Mesenchymal stem cell (in vitro differentiated cells and primary cell): ENCODE data around the gene PPIG.

Experiments used
- DNase-seq: peaks from one replicate; pipeline ENCODE4 v3.0.0-alpha.2; 2013
- H2AFZ ChIP-seq: one replicate; pipeline ENCODE4 v1.6.1; 2013; ENCODE audit warnings: low read depth, mild to moderate bottlenecking, control low read depth, inconsistent platforms, low read length, moderate library complexity
- H2AK5ac ChIP-seq: 2 replicates; pipeline ENCODE4 v1.6.1; 2013; ENCODE audit warnings: low read length, moderate library complexity, mild to moderate bottlenecking, inconsistent platforms; ENCODE audit not compliant: severe bottlenecking
- H2BK120ac ChIP-seq: one replicate; pipeline ENCODE4 v1.6.1; 2013; ENCODE audit warnings: low read depth, mild to moderate bottlenecking, inconsistent platforms, low read length, moderate library complexity
- H2BK12ac ChIP-seq, 2 experiments: one replicate each; pipeline ENCODE4 v1.6.1; 2013; ENCODE audit warnings: inconsistent platforms in 2 of 2, low read length in 2 of 2, mild to moderate bottlenecking in 2 of 2, moderate library complexity in 2 of 2, control low read depth in 1 of 2
- H2BK15ac ChIP-seq: one replicate; pipeline ENCODE4 v1.6.1; 2013; ENCODE audit warnings: mild to moderate bottlenecking, low read depth, inconsistent platforms; ENCODE audit not compliant: poor library complexity, severe bottlenecking
- H2BK5ac ChIP-seq: 2 replicates; pipeline ENCODE4 v1.6.1; 2013; ENCODE audit warnings: low read depth, mild to moderate bottlenecking, low read length, control low read depth, inconsistent platforms; ENCODE audit not compliant: poor library complexity, severe bottlenecking
- H3K14ac ChIP-seq, 2 experiments: one replicate each; pipeline ENCODE4 v1.6.1; 2013; ENCODE audit warnings: inconsistent platforms in 2 of 2, low read length in 2 of 2, control low read depth in 1 of 2, mild to moderate bottlenecking in 1 of 2, moderate library complexity in 1 of 2
- H3K18ac ChIP-seq, 2 experiments: one replicate each; pipeline ENCODE4 v1.6.1; 2013; ENCODE audit warnings: inconsistent platforms in 2 of 2, low read length in 2 of 2, control low read depth in 1 of 2, low read depth in 1 of 2, mild to moderate bottlenecking in 1 of 2
- H3K23ac ChIP-seq, 2 experiments: one replicate each; pipeline ENCODE4 v1.6.1; 2013; ENCODE audit warnings: inconsistent platforms in 2 of 2, low read length in 2 of 2, mild to moderate bottlenecking in 2 of 2, moderate library complexity in 2 of 2, control low read depth in 1 of 2
- H3K27ac ChIP-seq: 2 replicates; pipeline ENCODE4 v1.5.1; 2013; ENCODE audit warnings: mild to moderate bottlenecking, moderate library complexity, low read length, control low read depth, inconsistent platforms; ENCODE audit not compliant: poor library complexity, severe bottlenecking
- H3K27me3 ChIP-seq, 2 experiments: 2 replicates each; pipeline versions ENCODE4 v1.6.1 to v1.7.0; 2013; ENCODE audit warnings: low read length in 2 of 2, mild to moderate bottlenecking in 2 of 2, moderate library complexity in 2 of 2, control low read depth in 1 of 2, inconsistent platforms in 1 of 2; ENCODE audit not compliant: control insufficient read depth in 1 of 2, insufficient read depth in 1 of 2
- H3K36me3 ChIP-seq, 2 experiments: 2 replicates each; pipeline versions ENCODE4 v1.6.1 to v1.7.0; 2013; ENCODE audit warnings: low read length in 2 of 2, control low read depth in 1 of 2, inconsistent platforms in 1 of 2, low read depth in 1 of 2, mild to moderate bottlenecking in 1 of 2; ENCODE audit not compliant: insufficient read depth in 2 of 2, control insufficient read depth in 1 of 2
- H3K4ac ChIP-seq, 2 experiments: one replicate each; pipeline ENCODE4 v1.6.1; 2013; ENCODE audit warnings: inconsistent platforms in 2 of 2, low read length in 2 of 2, mild to moderate bottlenecking in 2 of 2, moderate library complexity in 2 of 2, control low read depth in 1 of 2, low read depth in 1 of 2
- H3K4me1 ChIP-seq: 2 replicates; pipeline ENCODE4 v1.6.1; 2013; ENCODE audit warnings: low read depth, low read length, control low read depth; ENCODE audit not compliant: control insufficient read depth, insufficient read depth
- H3K4me2 ChIP-seq: 2 replicates; pipeline ENCODE4 v1.6.1; 2013; ENCODE audit warnings: low read length, mild to moderate bottlenecking, inconsistent platforms; ENCODE audit not compliant: poor library complexity, severe bottlenecking
- H3K4me3 ChIP-seq, 2 experiments: 2 replicates each; pipeline versions ENCODE4 v1.5.1 to v1.7.0; 2013; ENCODE audit warnings: low read length in 2 of 2, mild to moderate bottlenecking in 2 of 2, control low read depth in 1 of 2, low read depth in 1 of 2; ENCODE audit not compliant: insufficient read depth in 1 of 2
- H3K79me1 ChIP-seq: replicated peaks from 2 replicates; pipeline ENCODE4 v1.6.1; 2013; ENCODE audit warnings: mild to moderate bottlenecking, control low read depth, low read length, inconsistent platforms; ENCODE audit not compliant: poor library complexity, severe bottlenecking
- H3K9ac ChIP-seq: 2 replicates; pipeline ENCODE4 v1.7.0; 2013; ENCODE audit warnings: mild to moderate bottlenecking, low read length, moderate library complexity
- H3K9me3 ChIP-seq: 2 replicates; pipeline ENCODE4 v1.7.0; 2013; ENCODE audit warnings: mild to moderate bottlenecking, low read length; ENCODE audit not compliant: control insufficient read depth
- H4K8ac ChIP-seq: one replicate; pipeline ENCODE4 v1.6.1; 2013; ENCODE audit warnings: inconsistent platforms, mild to moderate bottlenecking, low read length, moderate library complexity
- H4K91ac ChIP-seq: one replicate; pipeline ENCODE4 v1.6.1; 2013; ENCODE audit warnings: mild to moderate bottlenecking, low read length, inconsistent platforms
- WGBS: methylation state at CpG from one replicate; pipeline ENCODE4 v1.1.7; 2013; ENCODE audit warnings: mixed read lengths; 5-methylcytosine and 5-hydroxymethylcytosine counted together

Gene PPIG

GRCh38 chr2:169598982-169599381 is 14.8 kb downstream of the PPIG start:
- Histone ChIP-seq H3K14ac (no peak overlapping the region), H3K27ac (no peak overlapping the region), H3K27me3 (no peaks in the 10 kb centered on the region), H4K8ac (no peak overlapping the region), H3K9ac (no peak overlapping the region), H3K79me1 (peaks cover 5% of the 10 kb centered on the region), H3K18ac (no peak overlapping the region), H4K91ac (no peak overlapping the region), H2AK5ac (no peak overlapping the region), H3K4ac (no peak overlapping the region), H2BK12ac (no peak overlapping the region), H3K36me3 (peaks cover 0 to 11% of the 10 kb centered on the region in 2 experiments), H3K4me1 (no peaks in the 10 kb centered on the region), H2AFZ (no peak overlapping the region), H3K23ac (no peak overlapping the region), H3K4me3 (no peak overlapping the region), H3K9me3 (no peaks in the 10 kb centered on the region), H2BK120ac (no peak overlapping the region), H3K4me2 (no peak overlapping the region), H2BK15ac (no peak overlapping the region), H2BK5ac (no peak overlapping the region)
- no peak for DNase-seq
- WGBS = no CpG with 5 or more reads among the region's 2 CpGs

GRCh38 chr2:169599568-169599967 is 15.4 kb downstream of the PPIG start:
- H3K27ac ChIP-seq = no peak overlapping the region
- no peak overlapping the region for H2BK15ac ChIP-seq
- no peak overlapping the region for H3K14ac ChIP-seq
- no peak overlapping the region for H2BK120ac ChIP-seq
- H2AK5ac ChIP-seq = no peak overlapping the region
- no peak overlapping the region for H3K4ac ChIP-seq
- peaks cover 2 to 15% of the 10 kb centered on the region in 2 experiments for H3K36me3 ChIP-seq
- no peak overlapping the region for H3K4me3 ChIP-seq
- no peaks in the 10 kb centered on the region for H3K27me3 ChIP-seq
- no peaks in the 10 kb centered on the region for H3K9me3 ChIP-seq
- H4K91ac ChIP-seq = no peak overlapping the region
- no peak overlapping the region for H2AFZ ChIP-seq
- H3K18ac ChIP-seq = no peak overlapping the region
- H3K9ac ChIP-seq = no peak overlapping the region
- no peaks in the 10 kb centered on the region for H3K4me1 ChIP-seq
- no peak overlapping the region for H4K8ac ChIP-seq
- no peak overlapping the region for H2BK12ac ChIP-seq
- H3K4me2 ChIP-seq = no peak overlapping the region
- peaks cover 11% of the 10 kb centered on the region for H3K79me1 ChIP-seq
- H2BK5ac ChIP-seq = no peak overlapping the region
- DNase-seq = no peak
- H3K23ac ChIP-seq = no peak overlapping the region

DNA sequence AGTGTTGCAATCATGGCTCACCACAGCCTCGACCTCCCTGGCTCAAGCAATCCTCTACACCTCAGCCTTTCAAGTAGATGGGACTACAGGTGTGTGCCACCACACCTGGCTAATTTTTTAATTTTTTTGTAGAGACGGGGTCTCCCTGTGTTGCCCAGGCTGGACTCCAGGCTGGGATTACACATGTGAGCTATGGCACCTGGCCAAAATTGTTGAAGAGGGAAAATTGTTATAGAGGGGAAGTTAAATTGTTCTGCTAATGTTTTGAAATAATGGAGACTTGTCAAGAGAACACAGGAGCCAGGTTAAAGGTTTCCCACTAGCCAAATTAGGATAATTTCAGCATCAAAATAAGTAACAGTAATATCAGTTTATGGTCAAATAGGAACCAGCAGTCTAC is 25.1 kb downstream of the PPIG start:
- H3K36me3 ChIP-seq = peaks cover 33 to 92% of the 10 kb centered on the region in 2 experiments
- no peak overlapping the region for H2AK5ac ChIP-seq
- H2BK5ac ChIP-seq = no peak overlapping the region
- peaks cover 16% of the 10 kb centered on the region for H3K79me1 ChIP-seq
- no peak overlapping the region for H3K4me2 ChIP-seq
- H3K4ac ChIP-seq = no peak overlapping the region
- H2BK12ac ChIP-seq = no peak overlapping the region
- 96% methylated on average over 2 of the region's 2 CpGs for WGBS
- no peak overlapping the region for H4K8ac ChIP-seq
- H3K4me3 ChIP-seq = no peak overlapping the region
- no peaks in the 10 kb centered on the region for H3K9me3 ChIP-seq
- H3K9ac ChIP-seq = no peak overlapping the region
- no peak overlapping the region for H2AFZ ChIP-seq
- DNase-seq = no peak
- no peak overlapping the region for H3K18ac ChIP-seq
- H3K27me3 ChIP-seq = no peaks in the 10 kb centered on the region
- H3K4me1 ChIP-seq = no peaks in the 10 kb centered on the region
- H3K27ac ChIP-seq = no peak overlapping the region
- H3K23ac ChIP-seq = no peak overlapping the region
- H4K91ac ChIP-seq = no peak overlapping the region
- no peak overlapping the region for H2BK120ac ChIP-seq
- no peak overlapping the region for H3K14ac ChIP-seq
- no peak overlapping the region for H2BK15ac ChIP-seq

- H3K79me1 ChIP-seq = peaks cover 8% of the 10 kb centered on the region
- WGBS = no CpG with 5 or more reads among the region's 2 CpGs
- no peak overlapping the region for H4K8ac ChIP-seq
- no peak overlapping the region for H2AK5ac ChIP-seq
- H4K91ac ChIP-seq = no peak overlapping the region
- H3K9me3 ChIP-seq = peaks cover 8% of the 10 kb centered on the region
- H2AFZ ChIP-seq = no peak overlapping the region
- H3K4me1 ChIP-seq = no peaks in the 10 kb centered on the region
- no peak overlapping the region for H3K27ac ChIP-seq
- H2BK5ac ChIP-seq = no peak overlapping the region
- H2BK120ac ChIP-seq = no peak overlapping the region
- H3K27me3 ChIP-seq = no peaks in the 10 kb centered on the region
- H3K14ac ChIP-seq = no peak overlapping the region
- no peak for DNase-seq
- H3K4ac ChIP-seq = no peak overlapping the region
- peaks cover 17 to 82% of the 10 kb centered on the region in 2 experiments for H3K36me3 ChIP-seq
- no peak overlapping the region for H3K4me3 ChIP-seq
- no peak overlapping the region for H3K18ac ChIP-seq
- H2BK12ac ChIP-seq = no peak overlapping the region
- H3K4me2 ChIP-seq = no peak overlapping the region
- H3K23ac ChIP-seq = no peak overlapping the region
- no peak overlapping the region for H3K9ac ChIP-seq
- no peak overlapping the region for H2BK15ac ChIP-seq
These were observed 29.7 kb downstream of the PPIG start for GRCh38 chr2:169613876-169614275.
